Naive B cell (primary cell): ENCODE results near the gene FOXO4. TPM values are rescaled to one million over a fixed set of nuclear protein-coding genes. Genes with fewer than 3 reads are reported as not detected.
"Not testable (repeated sequence)": the region's sequence is repeated elsewhere in the genome, so short reads cannot be mapped to it uniquely, and the experiment has no call there.

Experiments
- ATAC-seq, 2 donors: fragments of 150-1000 bp; cut with Tn5 transposase; 2 replicates each; pipeline ENCODE4 v1.10.0; 2021; ENCODE audit warnings: low read depth in 2 of 2, mild to moderate bottlenecking in 2 of 2, moderate library complexity in 2 of 2
- DNase-seq: peaks from one replicate; pipeline ENCODE4 v3.0.0; 2022
- H3K27ac Mint-ChIP-seq, 6 donors: one replicate each; pipeline ENCODE4 v1.8.0; 2020 to 2022; ENCODE audit warnings: mild to moderate bottlenecking in 6 of 6, mixed read lengths in 6 of 6, moderate library complexity in 5 of 6, inconsistent platforms in 2 of 6
- H3K27me3 Mint-ChIP-seq, 3 donors: one replicate each; pipeline ENCODE4 v1.8.0; 2021 to 2022; ENCODE audit warnings: mixed read lengths in 3 of 3, mild to moderate bottlenecking in 1 of 3
- H3K36me3 Mint-ChIP-seq, 2 donors: one replicate each; pipeline ENCODE4 v1.8.0; 2020 to 2022; ENCODE audit warnings: mixed read lengths in 2 of 2, inconsistent platforms in 1 of 2, mild to moderate bottlenecking in 1 of 2
- H3K4me1 Mint-ChIP-seq, 3 donors: one replicate each; pipeline ENCODE4 v1.8.0; 2020 to 2022; ENCODE audit warnings: mixed read lengths in 3 of 3, inconsistent platforms in 1 of 3, mild to moderate bottlenecking in 1 of 3, moderate library complexity in 1 of 3
- H3K4me3 Mint-ChIP-seq, 8 donors: one replicate each; pipeline ENCODE4 v1.8.0; 2020 to 2022; ENCODE audit warnings: mild to moderate bottlenecking in 8 of 8, mixed read lengths in 8 of 8, moderate library complexity in 8 of 8, inconsistent platforms in 2 of 8
- H3K9me3 Mint-ChIP-seq, 7 donors: one replicate each; pipeline ENCODE4 v1.8.0; 2020 to 2022; ENCODE audit warnings: mixed read lengths in 7 of 7, mild to moderate bottlenecking in 5 of 7, inconsistent platforms in 2 of 7, moderate library complexity in 1 of 7
- polyA plus RNA-seq, 6 donors: library from polyadenylated mRNA; unstranded; fragments of 300-500 nt; fragmentation: Illumina TruSeq; gene quantifications; one replicate each; pipeline ENCODE4 v1.2.3, GENCODE V29; 2021; ENCODE audit warnings: low read depth in 6 of 6

The FOXO4 gene
- 1 to 10 TPM; 1.1 to 3.7 (median 2.2) TPM for polyA plus RNA-seq

- ATAC-seq (peak; percentile 86 to 87), DNase-seq (peak; percentile 83)
- peaks cover 0 to 16% (median 0%) of the 10 kb centered on the region in 3 donors for H3K27me3 Mint-ChIP-seq
- no peaks in the 10 kb centered on the region for H3K36me3 Mint-ChIP-seq
- H3K27ac Mint-ChIP-seq = peak within 1 kb of the TSS; percentile 93 to 99 (median 95)
- H3K9me3 Mint-ChIP-seq = peaks cover 0 to 5% (median 0%) of the 10 kb centered on the region in 7 donors
- peak within 1 kb of the TSS; percentile 90 to 98 (median 94) for H3K4me3 Mint-ChIP-seq
- peaks cover 15 to 39% (median 23%) of the 10 kb centered on the region in 3 donors for H3K4me1 Mint-ChIP-seq
Measured at GRCh38 chrX:71095555-71095980, at the start of gene FOXO4. Gene FOXO4, plus strand, starts transcription at chrX:71095851. Its CDS starts 678 bp downstream, at chrX:71096529.

GRCh38 chrX:71047891-71048290 lies 47.8 kb upstream of the FOXO4 start:
- not testable (repeated sequence) for H3K27ac Mint-ChIP-seq, ATAC-seq, H3K4me3 Mint-ChIP-seq, H3K4me1 Mint-ChIP-seq, H3K36me3 Mint-ChIP-seq, H3K9me3 Mint-ChIP-seq, H3K27me3 Mint-ChIP-seq, DNase-seq

- DNase-seq = no peak
- no peaks in the 10 kb centered on the region for H3K36me3 Mint-ChIP-seq
- H3K27me3 Mint-ChIP-seq = no peaks in the 10 kb centered on the region
Measured at GRCh38 chrX:71052721-71053120, 42.9 kb upstream of the FOXO4 start.

GRCh38 chrX:71053217-71053621 lies 42.4 kb upstream of the FOXO4 start:
- ATAC-seq (peak; percentile 63 to 77), DNase-seq (peak; percentile 21)
- Mint-ChIP-seq H3K36me3 (no peaks in the 10 kb centered on the region), H3K4me1 (peaks cover 3 to 13% (median 4%) of the 10 kb centered on the region in 3 donors), H3K9me3 (peaks cover 0 to 2% (median 0%) of the 10 kb centered on the region in 7 donors), H3K27me3 (no peaks in the 10 kb centered on the region), H3K4me3 (peak overlapping the region in 7 of 8 donors; percentile 6 to 83 (median 68)), H3K27ac (no peak overlapping the region)

More at GRCh38 chrX:71052721-71053120, 42.9 kb upstream of the FOXO4 start:
- peak overlapping the region in 7 of 8 donors; percentile 9 to 83 (median 68) for H3K4me3 Mint-ChIP-seq
- peaks cover 0 to 8% (median 0%) of the 10 kb centered on the region in 3 donors for H3K4me1 Mint-ChIP-seq
- H3K9me3 Mint-ChIP-seq = peaks cover 0 to 2% (median 0%) of the 10 kb centered on the region in 7 donors
- peak overlapping the region in 2 of 6 donors; percentile 20 to 76 for H3K27ac Mint-ChIP-seq
- ATAC-seq = peak in 1 of 2 donors; percentile 25

- DNase-seq = no peak
- H3K36me3 Mint-ChIP-seq = peaks cover 0 to 7% of the 10 kb centered on the region in 2 donors
Measured at GRCh38 chrX:71056867-71057266, 38.8 kb upstream of the FOXO4 start.

GRCh38 chrX:71057848-71058530 lies 37.7 kb upstream of the FOXO4 start:
- peak overlapping the region in 3 of 8 donors; percentile 2 to 21 (median 7) for H3K4me3 Mint-ChIP-seq
- H3K36me3 Mint-ChIP-seq = peaks cover 4 to 12% of the 10 kb centered on the region in 2 donors

More at GRCh38 chrX:71056867-71057266, 38.8 kb upstream of the FOXO4 start:
- H3K27ac Mint-ChIP-seq = peak overlapping the region in 1 of 6 donors; percentile 30
- H3K9me3 Mint-ChIP-seq = peaks cover 0 to 2% (median 0%) of the 10 kb centered on the region in 7 donors
- H3K4me3 Mint-ChIP-seq = peak overlapping the region in 1 of 8 donors; percentile 55
- ATAC-seq = no peak
- H3K4me1 Mint-ChIP-seq = peaks cover 8 to 19% (median 13%) of the 10 kb centered on the region in 3 donors
- H3K27me3 Mint-ChIP-seq = no peaks in the 10 kb centered on the region

GRCh38 chrX:71060127-71060526 lies 35.5 kb upstream of the FOXO4 start:
- H3K9me3 Mint-ChIP-seq = peaks cover 0 to 2% (median 0%) of the 10 kb centered on the region in 7 donors
- no peak for DNase-seq
- H3K36me3 Mint-ChIP-seq = peaks cover 4 to 12% of the 10 kb centered on the region in 2 donors
- no peaks in the 10 kb centered on the region for H3K27me3 Mint-ChIP-seq
- H3K27ac Mint-ChIP-seq = no peak overlapping the region
- no peak for ATAC-seq
- H3K4me3 Mint-ChIP-seq = peak overlapping the region in 1 of 8 donors; percentile 16
- H3K4me1 Mint-ChIP-seq = peaks cover 8 to 28% (median 8%) of the 10 kb centered on the region in 3 donors

More at GRCh38 chrX:71057848-71058530, 37.7 kb upstream of the FOXO4 start:
- no peak for DNase-seq
- Mint-ChIP-seq H3K27ac (peak overlapping the region in 3 of 6 donors; percentile 25 to 50 (median 50)), H3K4me1 (peaks cover 5 to 19% (median 8%) of the 10 kb centered on the region in 3 donors), H3K27me3 (no peaks in the 10 kb centered on the region), H3K9me3 (peaks cover 0 to 2% (median 0%) of the 10 kb centered on the region in 7 donors)
- no peak for ATAC-seq

GRCh38 chrX:71067089-71067488 lies 28.6 kb upstream of the FOXO4 start:
- DNase-seq (no peak), ATAC-seq (no peak)
- H3K27ac Mint-ChIP-seq = peak overlapping the region in 5 of 6 donors; percentile 85 to 98 (median 96)
- peak overlapping the region; percentile 90 to 98 (median 95) for H3K4me3 Mint-ChIP-seq
- H3K36me3 Mint-ChIP-seq = peaks cover 4 to 5% of the 10 kb centered on the region in 2 donors
- H3K27me3 Mint-ChIP-seq = peaks cover 0 to 12% (median 0%) of the 10 kb centered on the region in 3 donors
- H3K9me3 Mint-ChIP-seq = peaks cover 0 to 2% (median 0%) of the 10 kb centered on the region in 7 donors
- peaks cover 3 to 20% (median 12%) of the 10 kb centered on the region in 3 donors for H3K4me1 Mint-ChIP-seq

GRCh38 chrX:71067712-71068043 lies 28.0 kb upstream of the FOXO4 start:
- DNase-seq (no peak), ATAC-seq (no peak)
- Mint-ChIP-seq H3K36me3 (peaks cover 2 to 3% of the 10 kb centered on the region in 2 donors), H3K27ac (peak overlapping the region; percentile 85 to 98 (median 96)), H3K4me3 (peak overlapping the region; percentile 90 to 98 (median 95)), H3K27me3 (peaks cover 0 to 18% (median 0%) of the 10 kb centered on the region in 3 donors), H3K4me1 (peaks cover 3 to 20% (median 12%) of the 10 kb centered on the region in 3 donors), H3K9me3 (peaks cover 0 to 2% (median 0%) of the 10 kb centered on the region in 7 donors)

GRCh38 chrX:71068044-71068918 lies 27.4 kb upstream of the FOXO4 start, which contains the start of gene SNX12:
Gene SNX12, minus strand, starts transcription at chrX:71068334. Its CDS starts 28 bp downstream, at chrX:71068306.
- Mint-ChIP-seq H3K36me3 (no peaks in the 10 kb centered on the region), H3K4me3 (peak within 1 kb of the TSS; percentile 90 to 98 (median 95)), H3K9me3 (peaks cover 0 to 2% (median 0%) of the 10 kb centered on the region in 7 donors), H3K27me3 (peaks cover 0 to 23% (median 0%) of the 10 kb centered on the region in 3 donors), H3K27ac (peak within 1 kb of the TSS; percentile 92 to 98 (median 96)), H3K4me1 (peaks cover 3 to 20% (median 12%) of the 10 kb centered on the region in 3 donors)
- ATAC-seq (peak; percentile 89 to 91), DNase-seq (peak; percentile 86)

GRCh38 chrX:71070531-71070930 lies 25.1 kb upstream of the FOXO4 start:
- peaks cover 3 to 12% (median 10%) of the 10 kb centered on the region in 3 donors for H3K4me1 Mint-ChIP-seq
- H3K27me3 Mint-ChIP-seq = peaks cover 0 to 38% (median 0%) of the 10 kb centered on the region in 3 donors
- no peak for DNase-seq
- ATAC-seq = no peak
- peak overlapping the region in 1 of 6 donors; percentile 18 for H3K27ac Mint-ChIP-seq
- H3K9me3 Mint-ChIP-seq = peaks cover 0 to 2% (median 0%) of the 10 kb centered on the region in 7 donors
- H3K36me3 Mint-ChIP-seq = no peaks in the 10 kb centered on the region
- H3K4me3 Mint-ChIP-seq = peak overlapping the region in 1 of 8 donors; percentile 70

- DNase-seq = no peak
- no peak for ATAC-seq
- Mint-ChIP-seq H3K9me3 (peaks cover 0 to 2% (median 0%) of the 10 kb centered on the region in 7 donors), H3K27me3 (peaks cover 0 to 5% (median 1%) of the 10 kb centered on the region in 3 donors), H3K4me3 (no peak overlapping the region), H3K36me3 (no peaks in the 10 kb centered on the region), H3K27ac (no peak overlapping the region), H3K4me1 (no peaks in the 10 kb centered on the region)
Measured at GRCh38 chrX:71081330-71082123, 14.1 kb upstream of the FOXO4 start.
